K562 (cell line): ENCODE results near the gene KDM4C. TPM values are rescaled to one million over a fixed set of nuclear protein-coding genes. Genes with fewer than 3 reads are reported as not detected.

Source experiments
- ATF7 ChIP-seq: fragments of 450-650 bp; IDR thresholded peaks from 2 replicates; pipeline ENCODE4 v1.7.1; 2014; ENCODE audit warnings: mild to moderate bottlenecking, moderate library complexity
- CBX5 ChIP-seq: IDR thresholded peaks from 2 replicates; pipeline ENCODE4 v1.6.1; 2014; ENCODE audit warnings: low read depth, borderline replicate concordance
- E2F4 ChIP-seq: sonication (generic); formaldehyde crosslinking; IDR thresholded peaks from 2 replicates; pipeline ENCODE4 v1.8.0; 2022; ENCODE audit warnings: mild to moderate bottlenecking, low read depth, missing genetic modification reagents
- GTF2F1 ChIP-seq: IDR thresholded peaks from 2 replicates; pipeline ENCODE4 v1.6.1; 2011; ENCODE audit warnings: low read depth, low read length, improper control_type of control experiment
- HDAC2 ChIP-seq: fragments of 450-650 bp; IDR thresholded peaks from 2 replicates; pipeline ENCODE4 v1.6.1; 2016; ENCODE audit warnings: mild to moderate bottlenecking
- HEY1 ChIP-seq: fragments of 250-450 bp; sonication (Bioruptor Pico); IDR thresholded peaks from 2 replicates; pipeline ENCODE4 v1.5.0; 2020; ENCODE audit warnings: mild to moderate bottlenecking, moderate library complexity, borderline replicate concordance
- HNRNPUL1 ChIP-seq: fragments of 200-400 bp; formaldehyde crosslinking; IDR thresholded peaks from 2 replicates; pipeline ENCODE4 v1.6.1; 2017; ENCODE audit warnings: low read length
- HOXB6 ChIP-seq: fragments of 250-450 bp; sonication (Bioruptor Pico); IDR thresholded peaks from 2 replicates; pipeline ENCODE4 v1.5.1; 2022; ENCODE audit warnings: mild to moderate bottlenecking, borderline replicate concordance
- MTA2 ChIP-seq: fragments of 450-650 bp; IDR thresholded peaks from 2 replicates; pipeline ENCODE4 v1.6.1; 2016; ENCODE audit warnings: low read depth
- MTF1 ChIP-seq: fragments of 250-450 bp; sonication (Bioruptor Pico); IDR thresholded peaks from 2 replicates; pipeline ENCODE4 v1.9.0; 2021; ENCODE audit warnings: moderate library complexity, mild to moderate bottlenecking, inconsistent platforms, borderline replicate concordance
- MYBL2 ChIP-seq, 2 experiments: fragments of 450-650 bp in 1 of 2; sonication (generic) in 1 of 2; formaldehyde crosslinking in 1 of 2; IDR thresholded peaks; 2 replicates each; pipeline versions ENCODE4 v1.6.1 to v1.8.1; 2017 to 2022; ENCODE audit warnings: borderline replicate concordance in 1 of 2, inconsistent platforms in 1 of 2, low read depth in 1 of 2, mild to moderate bottlenecking in 1 of 2, missing genetic modification reagents in 1 of 2, moderate library complexity in 1 of 2
- NKRF ChIP-seq: fragments of 450-650 bp; IDR thresholded peaks from 2 replicates; pipeline ENCODE4 v1.6.1; 2016; ENCODE audit warnings: borderline replicate concordance
- POLR2A ChIP-seq: fragments of 450-650 bp; conservative IDR thresholded peaks from 2 replicates; pipeline ENCODE4 v1.6.1; 2016
- PTTG1 ChIP-seq: fragments of 450-650 bp; IDR thresholded peaks from 2 replicates; pipeline ENCODE4 v1.6.1; 2016; ENCODE audit warnings: low read depth, mild to moderate bottlenecking, missing genetic modification characterization, missing compliant biosample characterization
- SNIP1 ChIP-seq: fragments of 450-650 bp; IDR thresholded peaks from 2 replicates; pipeline ENCODE4 v1.7.1; 2017; ENCODE audit warnings: low read depth, mild to moderate bottlenecking
- TEAD4 ChIP-seq, 2 experiments: sonication (generic) in 1 of 2; formaldehyde crosslinking in 1 of 2; IDR thresholded peaks; 2 replicates each; pipeline versions ENCODE4 v1.6.1 to v1.8.0; 2012 to 2022; ENCODE audit warnings: borderline replicate concordance in 1 of 2, inconsistent platforms in 1 of 2, low read length in 1 of 2, mild to moderate bottlenecking in 1 of 2, missing genetic modification reagents in 1 of 2
- ZBTB1 ChIP-seq: sonication (generic); formaldehyde crosslinking; IDR thresholded peaks from 2 replicates; pipeline ENCODE4 v1.8.1; 2023; ENCODE audit warnings: missing genetic modification reagents, low read depth, mild to moderate bottlenecking, borderline replicate concordance
- ZC3H11A ChIP-seq: IDR thresholded peaks from 2 replicates; pipeline ENCODE4 v1.6.1; 2012; ENCODE audit warnings: low read depth, low read length, improper control_type of control experiment
- ZNF217 ChIP-seq: sonication (generic); formaldehyde crosslinking; IDR thresholded peaks from 2 replicates; pipeline ENCODE4 v1.8.0; 2022; ENCODE audit warnings: mild to moderate bottlenecking, missing genetic modification reagents
- ZNF239 ChIP-seq: fragments of 250-450 bp; sonication (Bioruptor Pico); IDR thresholded peaks from 2 replicates; pipeline ENCODE4 v1.4.0; 2020; ENCODE audit warnings: mild to moderate bottlenecking
- ZNF395 ChIP-seq: fragments of 200-800 bp; sonication (Bioruptor generic); IDR thresholded peaks from 2 replicates; pipeline ENCODE4 v1.6.1; 2017; ENCODE audit warnings: missing genetic modification characterization, missing compliant biosample characterization
- polyA plus RNA-seq, 8 experiments: library from polyadenylated mRNA; depleted of rRNA in 4 of 8; stranded (reverse) in 5 of 8; unstranded in 3 of 8; fragments of >200 nt; fragmentation: Nextera tagmentation in 2 of 8; fragmentation: Illumina TruSeq in 1 of 8; extraction: Ambion mirVana in 2 of 8; extraction: Trizol in 1 of 8; gene quantifications; 2 replicates each; pipeline versions ENCODE4 v1.2.1 to v1.2.3, GENCODE V29; 2011 to 2014; ENCODE audit warnings: inconsistent platforms in 1 of 8, missing spikeins in 1 of 8
- total RNA-seq, 7 experiments: library from RNA; depleted of rRNA in 6 of 7; stranded (reverse); fragments of >200 nt in 6 of 7; fragmentation: Illumina TruSeq in 2 of 7; extraction: Trizol in 2 of 7; gene quantifications; 2 replicates each; pipeline versions ENCODE4 v1.2.1 to v1.2.3, GENCODE V29; 2011 to 2021; ENCODE audit warnings: low replicate concordance in 1 of 7
- TF ChIP-seq, protein P1 (sequence below): fragments of 150-350 bp; IDR thresholded peaks from 2 replicates; pipeline ENCODE4 v1.6.1; 2014; ENCODE audit warnings: low read depth, mild to moderate bottlenecking, low read length, borderline replicate concordance

Gene KDM4C
- total and polyA plus RNA-seq, 9 of the 15 experiments (the other 6 are each of a cell fraction or from before 2014, with no cell fraction given): 5.4 to 17.0 (median 12.6) TPM

DNA sequence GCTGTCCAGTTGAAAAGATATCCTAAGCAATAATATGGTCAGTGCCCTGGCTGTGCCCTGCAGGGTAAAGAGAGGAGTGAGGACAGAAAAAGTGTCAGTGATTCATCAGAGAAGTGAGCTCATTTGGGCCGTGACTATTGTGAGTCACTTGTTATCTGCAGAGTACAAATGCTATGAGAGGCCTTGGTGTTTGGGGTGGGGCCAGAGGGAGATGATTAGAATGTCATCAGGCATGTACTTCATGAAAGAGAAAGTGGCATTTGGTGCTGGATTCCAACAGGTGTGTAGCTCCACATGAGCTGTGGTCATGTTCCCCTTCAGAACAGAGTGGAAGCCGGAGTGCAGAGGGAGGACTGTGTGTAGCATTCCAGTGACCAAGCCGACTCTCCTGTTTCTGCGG, 174.1 kb downstream of the KDM4C start (continued):
- TF ChIP-seq NKRF (0 out of 2 replicates have a peak, but pooled peaks have one; percentile 45), ZNF239 (CRISPR knock-in tag) (no peak), CBX5 (no peak), ZNF217 (CRISPR knock-in tag) (no peak), HOXB6 (CRISPR knock-in tag) (no peak), PTTG1 (no peak), MTF1 (no peak), MTA2 (peak; percentile 58), E2F4 (CRISPR knock-in tag) (no peak), HDAC2 (no peak), ATF7 (peak; percentile 77), TEAD4 (IDR thresholded peaks at IDR 0.05; ENCODE audit: low read length) (peak; percentile 79), TEAD4 (CRISPR knock-in tag; IDR thresholded peaks at IDR 0.05; ENCODE audit: borderline replicate concordance) (no peak), ZC3H11A (no peak), SNIP1 (no peak), HNRNPUL1 (no peak), POLR2A (peak; percentile 50; the same call in 1 of the 2 replicates), HEY1 (no peak), MYBL2 (IDR thresholded peaks at IDR 0.05; ENCODE audit: low read depth) (no peak), MYBL2 (CRISPR knock-in tag; IDR thresholded peaks at IDR 0.05; ENCODE audit: borderline replicate concordance) (no peak), GTF2F1 (no peak), ZNF395 (CRISPR knock-in tag) (peak; percentile 58; the same call in 1 of the 2 replicates), ZBTB1 (CRISPR knock-in tag) (no peak)
- TF ChIP-seq, protein P1, sequence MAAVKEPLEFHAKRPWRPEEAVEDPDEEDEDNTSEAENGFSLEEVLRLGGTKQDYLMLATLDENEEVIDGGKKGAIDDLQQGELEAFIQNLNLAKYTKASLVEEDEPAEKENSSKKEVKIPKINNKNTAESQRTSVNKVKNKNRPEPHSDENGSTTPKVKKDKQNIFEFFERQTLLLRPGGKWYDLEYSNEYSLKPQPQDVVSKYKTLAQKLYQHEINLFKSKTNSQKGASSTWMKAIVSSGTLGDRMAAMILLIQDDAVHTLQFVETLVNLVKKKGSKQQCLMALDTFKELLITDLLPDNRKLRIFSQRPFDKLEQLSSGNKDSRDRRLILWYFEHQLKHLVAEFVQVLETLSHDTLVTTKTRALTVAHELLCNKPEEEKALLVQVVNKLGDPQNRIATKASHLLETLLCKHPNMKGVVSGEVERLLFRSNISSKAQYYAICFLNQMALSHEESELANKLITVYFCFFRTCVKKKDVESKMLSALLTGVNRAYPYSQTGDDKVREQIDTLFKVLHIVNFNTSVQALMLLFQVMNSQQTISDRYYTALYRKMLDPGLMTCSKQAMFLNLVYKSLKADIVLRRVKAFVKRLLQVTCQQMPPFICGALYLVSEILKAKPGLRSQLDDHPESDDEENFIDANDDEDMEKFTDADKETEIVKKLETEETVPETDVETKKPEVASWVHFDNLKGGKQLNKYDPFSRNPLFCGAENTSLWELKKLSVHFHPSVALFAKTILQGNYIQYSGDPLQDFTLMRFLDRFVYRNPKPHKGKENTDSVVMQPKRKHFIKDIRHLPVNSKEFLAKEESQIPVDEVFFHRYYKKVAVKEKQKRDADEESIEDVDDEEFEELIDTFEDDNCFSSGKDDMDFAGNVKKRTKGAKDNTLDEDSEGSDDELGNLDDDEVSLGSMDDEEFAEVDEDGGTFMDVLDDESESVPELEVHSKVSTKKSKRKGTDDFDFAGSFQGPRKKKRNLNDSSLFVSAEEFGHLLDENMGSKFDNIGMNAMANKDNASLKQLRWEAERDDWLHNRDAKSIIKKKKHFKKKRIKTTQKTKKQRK: no peak
